Measurements from ENCODE around the gene ARMC9.
"Not testable (repeated sequence)": the region's sequence is repeated elsewhere in the genome, so short reads cannot be mapped to it uniquely, and the experiment has no call there.

The ARMC9 gene, protein sequence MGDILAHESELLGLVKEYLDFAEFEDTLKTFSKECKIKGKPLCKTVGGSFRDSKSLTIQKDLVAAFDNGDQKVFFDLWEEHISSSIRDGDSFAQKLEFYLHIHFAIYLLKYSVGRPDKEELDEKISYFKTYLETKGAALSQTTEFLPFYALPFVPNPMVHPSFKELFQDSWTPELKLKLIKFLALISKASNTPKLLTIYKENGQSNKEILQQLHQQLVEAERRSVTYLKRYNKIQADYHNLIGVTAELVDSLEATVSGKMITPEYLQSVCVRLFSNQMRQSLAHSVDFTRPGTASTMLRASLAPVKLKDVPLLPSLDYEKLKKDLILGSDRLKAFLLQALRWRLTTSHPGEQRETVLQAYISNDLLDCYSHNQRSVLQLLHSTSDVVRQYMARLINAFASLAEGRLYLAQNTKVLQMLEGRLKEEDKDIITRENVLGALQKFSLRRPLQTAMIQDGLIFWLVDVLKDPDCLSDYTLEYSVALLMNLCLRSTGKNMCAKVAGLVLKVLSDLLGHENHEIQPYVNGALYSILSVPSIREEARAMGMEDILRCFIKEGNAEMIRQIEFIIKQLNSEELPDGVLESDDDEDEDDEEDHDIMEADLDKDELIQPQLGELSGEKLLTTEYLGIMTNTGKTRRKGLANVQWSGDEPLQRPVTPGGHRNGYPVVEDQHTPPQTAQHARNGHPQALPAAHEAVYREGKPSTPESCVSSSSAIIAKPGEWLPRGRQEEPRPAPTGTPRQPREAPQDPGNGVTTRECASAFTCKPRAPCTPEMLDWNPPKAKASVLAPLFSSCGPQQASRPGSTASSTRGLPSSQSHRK

DNA sequence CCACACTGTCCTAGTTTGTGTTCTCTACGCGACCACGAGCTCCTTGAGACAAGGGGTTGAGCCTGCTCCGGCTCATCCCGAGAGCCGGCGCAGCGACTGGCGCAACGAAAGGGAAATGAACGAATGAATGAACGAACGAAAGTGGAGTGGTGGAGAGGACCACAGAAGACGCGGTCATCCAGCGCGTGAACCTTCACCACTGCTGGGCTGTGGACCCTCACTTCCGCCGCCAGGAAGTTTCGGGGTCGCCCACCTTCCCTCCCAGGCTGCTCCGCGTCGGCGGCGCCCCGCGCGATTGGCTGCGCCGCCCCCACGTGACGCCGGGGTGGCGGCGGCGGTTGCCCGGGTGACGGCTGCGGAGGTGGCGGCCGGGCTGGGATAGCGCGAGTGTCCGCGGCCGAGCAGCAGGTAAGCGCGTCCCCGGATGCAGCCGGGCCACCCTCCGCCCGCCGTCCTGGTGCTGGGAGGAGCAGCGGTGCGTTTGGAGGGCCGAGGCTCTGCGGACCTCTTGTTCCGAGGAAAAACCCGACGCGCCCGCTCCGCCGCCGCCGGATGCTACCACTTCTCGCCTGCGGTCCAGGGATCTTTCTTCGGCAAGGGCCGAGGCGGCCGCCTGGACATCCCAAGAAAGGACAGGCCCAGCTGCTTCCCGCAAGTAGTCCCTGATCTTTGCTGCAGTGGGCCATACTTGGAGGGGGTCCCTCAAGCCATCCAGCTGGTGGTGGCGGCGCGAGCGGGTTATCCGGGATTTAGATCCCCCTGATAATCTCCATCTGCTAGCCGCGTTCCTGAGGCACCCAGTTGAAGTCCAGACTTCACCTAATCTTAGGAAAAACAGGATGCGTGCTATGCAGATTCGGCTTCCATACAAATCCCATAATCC lies at the start of gene ARMC9:
Gene ARMC9 (plus strand): TSS at position 341 of the 883 bp plus-strand sequence. CDS start 7,608 bp downstream, outside the sequence.
- DNase-seq (ENCODE audit: low read depth), result peak; percentile 68

DNA sequence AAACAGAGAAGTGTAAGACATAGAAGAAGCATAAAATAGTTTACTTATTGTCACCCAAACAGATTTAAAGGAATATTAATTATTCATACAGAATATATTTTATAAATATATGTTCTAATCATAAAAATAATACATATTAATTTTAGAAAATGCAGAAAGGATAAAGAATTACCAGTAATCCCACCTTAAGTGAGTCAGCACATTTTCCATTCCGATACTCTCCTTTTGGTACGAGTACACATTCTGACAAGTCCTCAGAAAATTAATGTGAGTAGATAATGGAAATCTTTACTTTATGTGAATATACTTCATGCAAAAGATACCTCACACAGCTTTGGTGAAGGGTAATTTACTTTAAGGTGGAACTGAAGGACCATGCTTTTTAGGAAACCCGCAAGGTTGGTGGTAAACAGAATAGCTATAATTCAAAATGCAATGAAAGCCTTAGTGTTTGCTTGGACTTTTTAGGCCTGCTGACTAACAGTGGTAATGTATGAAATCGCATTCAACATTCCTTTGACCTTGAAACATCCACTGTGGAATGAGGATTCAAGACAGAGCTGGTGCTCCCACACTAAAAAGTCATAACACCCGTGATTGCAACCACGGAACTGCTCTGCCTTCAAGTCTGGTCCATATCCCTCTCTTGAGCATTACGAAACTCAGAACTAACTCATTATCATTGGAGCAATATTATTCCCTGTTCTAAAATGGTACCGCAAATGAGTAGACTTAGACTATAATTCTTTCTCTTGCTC lies 45.5 kb upstream of the ARMC9 start:
- DNase-seq (ENCODE audit: low read depth), result no peak

DNA sequence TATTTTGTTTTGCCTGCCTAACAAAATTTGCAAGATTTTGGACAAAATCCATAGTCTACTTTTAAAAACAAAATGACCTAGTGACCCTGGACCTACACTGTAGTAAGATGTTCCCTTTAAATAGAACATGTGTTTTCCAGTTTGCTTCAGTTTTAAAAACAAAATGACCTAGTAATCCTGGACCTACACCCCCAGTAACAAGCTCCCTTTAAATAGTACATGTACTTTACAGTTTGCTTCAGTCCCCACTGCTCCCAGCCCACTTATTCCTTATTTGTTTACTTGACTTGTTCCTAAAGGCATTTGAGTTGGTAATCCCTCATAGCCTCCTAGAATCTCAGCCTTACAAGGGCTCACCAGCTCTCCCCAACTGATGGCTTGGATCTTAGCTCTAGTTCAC lies 39.1 kb upstream of the ARMC9 start:
- DNase-seq (ENCODE audit: low read depth), result no peak

DNA sequence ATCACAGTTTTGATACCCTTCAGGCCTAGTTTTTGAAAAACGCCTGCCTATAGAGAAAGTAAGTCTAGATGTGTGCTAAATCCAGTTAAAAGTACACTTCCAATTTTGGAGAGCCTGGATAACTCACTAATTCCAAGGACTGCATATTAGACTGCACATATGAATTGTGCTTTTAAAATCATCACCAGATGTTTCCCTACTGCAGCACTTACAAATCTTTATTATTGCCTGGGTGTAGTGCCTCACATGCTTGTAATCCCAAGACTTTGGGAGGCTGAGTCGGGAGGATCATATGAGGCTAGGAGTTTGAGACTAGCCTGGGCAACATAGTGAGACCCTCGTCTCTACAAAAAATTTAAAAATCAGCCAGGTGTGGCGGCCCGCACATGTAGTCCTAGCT lies 37.7 kb upstream of the ARMC9 start:
- DNase-seq (ENCODE audit: low read depth), result no peak

DNA sequence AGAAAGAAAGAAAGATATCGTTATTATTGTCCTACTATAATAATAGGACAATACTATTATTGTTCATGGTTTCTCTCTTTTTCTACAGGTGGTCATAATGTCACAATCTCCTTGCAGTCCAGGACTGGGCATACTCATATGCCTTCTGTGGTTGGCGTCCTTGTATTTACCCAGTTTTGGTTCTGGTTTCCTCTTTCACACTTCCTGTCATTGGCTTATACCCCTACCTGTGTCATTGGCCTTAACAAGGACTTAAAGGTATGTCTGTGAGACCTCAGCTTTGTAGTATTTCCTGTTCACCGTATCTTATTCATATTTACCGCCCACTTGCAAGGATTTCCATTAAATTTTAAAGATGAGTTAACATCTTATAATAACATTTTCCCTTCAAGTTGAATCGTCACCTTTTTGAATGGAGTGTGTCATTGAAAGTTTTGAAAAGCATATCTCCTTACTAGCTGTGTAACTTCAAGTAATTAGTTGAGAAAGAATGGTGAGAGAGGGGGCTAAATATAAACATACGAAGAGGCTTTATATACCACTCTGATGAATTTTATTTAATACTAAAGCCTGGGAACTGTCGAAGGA lies 37.1 kb upstream of the ARMC9 start:
- no peak for DNase-seq (ENCODE audit: low read depth)

DNA sequence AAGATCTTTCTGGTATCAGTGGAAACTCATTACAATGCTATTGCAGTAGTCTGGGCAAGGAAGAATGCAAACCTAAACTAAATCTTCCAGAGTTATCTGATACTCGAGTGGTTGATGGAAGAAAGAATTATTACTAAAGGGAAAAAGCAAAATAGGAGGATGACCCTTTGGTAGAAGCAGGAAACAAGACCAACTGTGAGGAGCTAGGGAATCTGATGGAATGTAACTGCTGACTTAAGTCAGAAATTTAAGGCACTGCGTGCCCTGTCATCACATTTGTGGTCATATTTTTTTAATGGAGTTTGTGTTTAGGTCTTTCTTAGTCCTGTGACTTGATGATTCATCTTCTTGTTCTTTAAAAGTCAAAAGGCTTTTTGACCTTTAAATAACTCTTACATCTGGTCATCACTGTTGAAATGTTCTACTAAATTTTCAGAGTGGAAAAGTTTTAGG lies 36.5 kb upstream of the ARMC9 start:
- DNase-seq (ENCODE audit: low read depth), result no peak

DNA sequence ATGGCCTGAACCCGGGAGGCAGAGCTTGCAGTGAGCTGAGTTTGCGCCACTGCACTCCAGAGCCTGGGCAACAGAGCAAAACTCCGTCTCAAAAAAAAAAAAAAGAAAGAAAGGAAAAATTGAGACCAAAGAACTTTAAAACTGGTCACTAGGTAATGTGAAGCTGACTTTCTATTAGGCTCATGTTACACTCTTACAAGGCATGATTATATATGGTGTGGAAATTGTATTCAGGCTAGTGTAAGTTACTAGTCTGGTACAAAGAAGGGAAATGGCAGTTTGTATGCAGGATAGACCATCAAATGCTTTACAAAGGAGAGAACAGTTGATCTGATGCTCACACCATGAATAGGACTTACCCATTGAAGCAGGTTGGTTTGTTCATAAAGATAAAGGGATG lies 35.4 kb upstream of the ARMC9 start:
- no peak for DNase-seq (ENCODE audit: low read depth)

DNA sequence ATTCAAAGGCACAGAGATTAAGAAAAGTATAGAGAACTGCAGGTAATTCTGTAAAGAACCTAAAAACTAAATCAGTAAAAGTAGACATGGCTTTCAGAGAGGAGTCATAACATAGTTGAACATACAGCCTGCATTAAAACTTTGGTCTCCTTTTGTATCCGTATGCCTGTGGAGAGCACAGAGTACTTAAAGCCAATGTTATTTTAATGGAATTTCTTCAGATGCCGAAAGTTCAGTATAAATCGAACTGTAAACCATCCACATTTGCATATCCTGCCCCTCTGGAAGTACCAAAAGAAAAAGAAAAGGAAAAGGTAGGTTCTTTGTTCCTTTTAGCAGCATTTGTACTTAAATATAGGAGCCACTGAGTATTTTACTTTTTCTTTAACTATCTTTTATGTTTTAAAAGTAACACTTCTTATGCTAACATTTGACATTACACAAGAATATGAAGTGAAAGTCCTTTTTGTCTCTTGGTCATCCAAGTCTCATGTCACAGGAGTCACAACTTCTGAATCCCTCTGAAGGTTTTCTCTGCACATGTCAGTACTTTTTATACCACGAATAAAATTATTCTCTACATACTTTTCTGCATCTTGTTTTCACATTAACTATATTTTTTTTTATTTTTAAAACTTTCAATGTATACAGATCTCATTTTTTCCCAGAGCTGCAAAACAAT lies 34.9 kb upstream of the ARMC9 start:
- DNase-seq (ENCODE audit: low read depth), result no peak

DNA sequence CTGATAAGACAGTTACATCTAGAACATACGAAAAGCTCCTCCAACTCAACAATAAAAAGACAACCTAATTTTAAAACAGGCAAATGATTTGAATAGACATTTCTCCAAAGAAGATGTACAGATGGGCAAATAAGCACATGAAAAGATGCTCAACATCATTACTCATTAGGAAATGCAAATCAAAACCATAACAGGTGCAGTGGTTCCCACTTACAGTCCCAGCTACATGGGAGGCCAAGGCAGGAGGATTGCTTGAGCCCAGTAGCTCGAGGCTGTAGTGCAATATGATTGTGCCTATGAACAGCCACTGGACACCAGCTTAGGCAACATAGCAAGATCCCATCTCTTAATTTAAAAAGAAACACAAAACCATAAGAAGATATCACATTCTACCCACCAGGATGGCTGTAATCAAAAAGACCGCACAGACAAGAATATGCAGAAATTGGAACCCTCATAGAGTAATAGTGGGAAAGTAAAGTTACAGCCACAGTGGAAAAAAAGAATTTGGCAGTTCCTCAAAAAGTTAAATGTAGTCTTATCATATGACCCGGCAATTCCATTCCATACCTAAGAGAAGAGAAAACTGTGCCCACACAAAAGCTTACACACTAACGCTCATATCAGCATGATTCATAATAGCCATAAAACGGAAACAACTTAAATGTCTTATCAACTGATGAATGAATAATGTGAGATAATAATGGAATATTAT lies 30.5 kb upstream of the ARMC9 start:
- no peak for DNase-seq (ENCODE audit: low read depth)

DNA sequence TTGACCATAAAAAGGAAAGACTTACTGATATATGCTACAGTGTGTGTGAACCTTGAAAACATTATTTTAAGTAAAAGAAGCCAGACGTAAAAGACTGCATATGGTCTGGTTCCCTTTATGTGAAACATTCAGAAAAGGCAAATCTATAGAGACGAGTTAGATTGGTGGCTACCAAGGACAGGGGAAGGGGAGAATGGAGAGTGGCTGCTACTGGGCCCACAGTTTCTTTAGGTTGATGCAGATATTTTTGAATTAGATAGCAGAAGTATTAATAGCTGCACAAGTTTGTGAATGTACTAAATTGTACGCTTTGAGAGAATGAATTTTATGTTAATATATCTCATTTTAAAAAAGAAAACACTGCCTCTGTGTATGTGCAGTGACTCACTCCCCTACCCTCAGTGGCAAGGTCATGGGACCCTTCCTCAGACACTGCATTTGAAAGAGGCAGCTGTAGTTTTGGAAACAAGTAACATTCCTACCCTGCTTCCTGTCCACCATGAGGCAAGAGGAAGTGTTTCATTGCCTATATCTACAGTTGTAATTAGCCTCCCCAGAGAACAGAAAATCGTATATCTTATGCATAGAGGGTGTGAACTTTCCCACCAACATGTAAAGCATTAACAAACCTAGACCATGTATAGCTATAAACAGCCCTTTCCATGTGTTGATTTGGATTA lies 29.8 kb upstream of the ARMC9 start:
- no peak for DNase-seq (ENCODE audit: low read depth)

DNA sequence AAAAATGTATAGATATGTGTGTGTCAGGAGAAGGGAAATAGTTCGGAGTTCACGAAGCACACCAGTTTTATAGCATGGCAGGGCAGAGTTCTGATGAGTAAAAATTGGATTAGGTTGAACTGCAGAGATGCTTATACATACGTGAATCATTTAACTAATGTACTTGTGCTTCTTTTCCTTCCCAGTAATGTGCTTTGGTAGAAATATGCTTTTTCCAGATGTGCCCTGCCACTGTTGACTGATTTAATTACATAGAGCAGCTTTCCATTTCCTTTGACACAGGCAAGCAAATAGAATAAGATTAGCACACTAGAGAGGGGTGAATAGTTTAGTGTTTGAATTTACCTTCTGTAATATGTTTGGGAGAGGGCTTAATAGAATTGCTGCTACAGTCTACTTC lies 28.9 kb upstream of the ARMC9 start:
- DNase-seq (ENCODE audit: low read depth), result no peak

DNA sequence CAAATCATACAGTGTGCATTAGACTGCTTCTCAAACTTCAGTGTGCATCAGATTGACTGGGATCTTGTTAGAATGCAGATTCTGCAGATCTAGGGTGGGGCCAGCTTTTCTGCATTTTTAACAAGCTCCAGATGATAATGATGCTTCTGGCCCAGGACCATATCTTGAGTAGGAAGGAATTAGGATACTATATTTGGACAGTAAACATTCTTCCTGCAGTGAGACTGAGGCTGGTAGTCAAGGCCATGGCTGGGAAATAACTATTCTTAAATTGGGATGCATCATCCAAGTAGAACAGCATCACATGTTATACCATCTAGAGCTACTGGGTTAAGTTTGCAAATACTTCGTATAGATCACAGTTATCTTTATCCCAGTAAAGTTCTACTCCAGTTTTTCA lies 28.4 kb upstream of the ARMC9 start:
- no peak for DNase-seq (ENCODE audit: low read depth)

DNA sequence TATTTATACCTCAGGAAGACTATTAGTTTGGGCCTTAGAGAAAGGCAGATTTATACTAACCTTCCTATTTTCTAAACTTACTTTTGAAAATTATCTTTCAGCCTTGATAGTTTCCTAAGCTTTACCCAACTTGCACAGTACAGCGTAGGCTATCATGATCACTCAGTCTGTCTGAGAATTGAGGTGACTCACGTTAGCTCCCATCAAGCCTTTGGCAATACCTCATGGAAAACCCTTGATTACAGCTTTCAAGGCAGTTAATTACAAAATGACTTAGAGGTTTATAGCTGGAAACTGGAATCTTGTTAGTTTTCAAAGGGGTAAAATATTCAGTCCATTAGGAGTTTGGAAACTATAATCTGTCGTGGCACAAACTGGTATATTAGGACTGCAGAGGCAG lies 26.4 kb upstream of the ARMC9 start:
- no peak for DNase-seq (ENCODE audit: low read depth)

DNA sequence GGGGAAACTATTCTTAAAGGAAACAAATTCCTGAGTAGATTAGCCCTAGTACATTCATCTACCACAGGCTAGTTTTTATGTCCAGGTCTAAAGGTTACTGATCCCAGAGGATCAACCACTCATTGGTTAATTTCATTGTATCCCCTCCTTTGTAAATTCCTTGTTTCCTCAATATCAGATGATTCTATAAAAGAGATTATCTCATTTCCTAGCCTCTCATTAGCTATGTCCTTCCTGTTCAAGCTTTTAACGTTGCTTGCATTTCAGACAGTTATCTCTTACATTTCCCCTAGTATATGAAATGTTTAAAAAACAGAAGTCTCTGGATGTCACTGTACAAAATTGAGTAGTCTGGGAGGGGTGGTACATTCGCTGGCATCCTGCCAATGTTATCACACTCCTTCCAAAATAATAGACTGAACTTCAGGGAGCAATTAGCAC lies 24.2 kb upstream of the ARMC9 start:
- DNase-seq (ENCODE audit: low read depth), result no peak

DNA sequence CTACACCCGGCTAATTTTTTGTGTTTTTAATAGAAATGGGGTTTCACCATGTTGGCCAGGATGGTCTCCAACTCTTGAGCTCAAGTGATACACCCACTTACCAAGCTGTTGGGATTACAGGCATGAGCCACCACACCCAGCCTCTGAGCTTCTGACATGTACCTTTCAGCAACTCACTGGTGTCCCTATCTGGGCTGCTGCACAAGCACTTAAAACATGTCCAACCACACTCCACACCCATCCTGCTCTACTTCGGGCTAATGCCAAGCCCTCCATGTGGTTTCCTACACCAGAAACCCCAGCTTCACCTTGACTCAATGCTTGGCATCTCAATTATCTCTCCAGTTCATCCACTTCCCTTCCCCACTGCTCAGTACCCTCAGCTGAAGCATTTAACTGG lies 22.4 kb upstream of the ARMC9 start:
- DNase-seq (ENCODE audit: low read depth), result no peak

DNA sequence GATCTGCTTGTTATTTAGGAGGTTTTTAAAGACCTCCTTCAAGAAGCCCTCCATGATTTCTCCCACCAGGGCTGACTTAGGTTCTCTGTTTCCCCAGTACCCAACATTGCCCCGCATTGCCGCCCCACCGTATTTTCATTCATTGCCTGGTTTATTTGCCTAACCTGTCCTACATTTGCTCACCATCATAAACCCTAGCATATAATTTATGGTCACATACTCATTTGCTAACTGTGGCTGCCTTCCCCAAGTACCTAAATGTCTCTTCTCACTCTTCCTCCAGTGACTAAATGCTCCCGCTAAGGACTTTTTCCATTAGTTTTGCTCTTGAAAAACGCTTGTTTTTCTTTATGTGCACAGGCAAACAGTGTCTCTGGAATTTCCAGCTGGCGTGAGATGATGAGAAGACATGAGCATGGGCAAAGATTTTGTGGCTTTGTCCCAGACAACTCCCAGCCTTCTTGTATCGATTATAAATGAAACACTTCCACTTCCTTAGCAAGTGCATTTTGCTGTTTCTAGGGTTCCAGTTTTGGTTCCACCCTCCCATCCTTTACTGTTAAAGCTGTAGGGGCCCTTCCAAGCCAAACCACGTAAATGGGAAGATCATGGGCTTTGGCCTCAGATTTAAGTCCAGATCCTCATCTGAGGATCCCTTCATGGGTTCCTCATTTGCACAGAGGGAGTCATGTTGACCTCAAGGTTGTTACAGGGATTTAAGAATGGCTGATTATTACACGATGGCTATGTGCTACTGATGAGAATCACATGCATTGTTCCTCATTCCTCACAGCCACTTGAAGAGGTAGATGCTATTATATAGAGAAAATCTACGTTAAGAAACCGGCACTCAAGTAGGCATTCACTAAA lies 21.0 kb upstream of the ARMC9 start:
- DNase-seq (ENCODE audit: low read depth), result no peak

DNA sequence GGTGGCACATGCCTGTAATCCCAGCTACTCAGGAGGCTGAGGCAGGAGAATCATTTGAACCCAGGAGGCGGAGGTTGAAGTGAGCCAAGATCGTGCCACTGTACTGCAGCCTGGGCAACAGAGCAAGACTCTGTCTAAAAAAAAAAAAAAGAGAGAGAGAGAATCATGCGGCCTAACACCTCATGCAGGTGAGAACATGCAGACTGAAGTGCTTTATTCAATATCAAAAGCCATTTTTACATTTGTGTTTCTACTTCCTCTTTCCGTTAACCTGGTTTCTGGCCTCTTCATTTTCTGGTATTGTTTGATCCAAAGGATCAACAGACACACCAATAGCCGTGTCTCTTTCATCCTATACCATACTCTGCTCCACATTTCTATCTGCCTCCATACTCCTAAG lies 19.6 kb upstream of the ARMC9 start:
- DNase-seq (ENCODE audit: low read depth), result not testable (repeated sequence)

DNA sequence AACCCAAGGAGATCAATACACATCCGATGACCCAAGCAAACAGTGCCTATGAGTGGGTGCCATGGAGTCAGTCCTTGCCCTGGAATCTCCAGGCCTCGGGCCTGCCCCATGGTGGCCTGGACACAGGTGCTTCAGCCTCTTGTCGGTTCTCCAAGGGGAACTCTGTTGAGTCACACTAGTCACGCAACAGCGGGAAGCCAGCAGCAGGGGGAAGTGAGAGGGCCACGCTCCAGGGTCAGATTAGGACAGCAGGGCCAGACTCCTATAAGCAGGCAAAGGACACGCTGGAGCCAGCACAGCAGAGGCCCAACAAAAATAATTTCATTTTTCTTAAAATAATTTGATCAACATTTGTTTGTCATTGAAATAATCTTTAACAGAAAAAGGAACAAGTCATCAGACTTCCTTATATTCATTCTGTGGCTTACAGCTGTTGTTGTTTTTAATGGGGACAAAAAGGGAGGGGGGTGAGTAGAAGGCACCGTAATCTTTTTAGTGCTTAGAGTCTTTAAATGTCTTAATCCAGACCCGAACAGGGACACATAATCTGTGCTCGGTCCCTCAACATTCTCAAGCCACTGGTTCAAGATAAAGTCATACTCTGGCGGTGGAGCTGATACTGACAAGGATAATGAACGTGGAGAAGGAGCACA lies 16.4 kb upstream of the ARMC9 start:
- DNase-seq (ENCODE audit: low read depth), result no peak

All from stimulated activated CD8-positive, alpha-beta memory T cell treated with anti-CD3 and anti-CD28 coated beads, Interleukin-12 subunit alpha, Interleukin-12 subunit beta, amount 100 ng/mL, for 4 hours (primary cell).